ENCODE results near the gene MED25.

Gene MED25

DNA sequence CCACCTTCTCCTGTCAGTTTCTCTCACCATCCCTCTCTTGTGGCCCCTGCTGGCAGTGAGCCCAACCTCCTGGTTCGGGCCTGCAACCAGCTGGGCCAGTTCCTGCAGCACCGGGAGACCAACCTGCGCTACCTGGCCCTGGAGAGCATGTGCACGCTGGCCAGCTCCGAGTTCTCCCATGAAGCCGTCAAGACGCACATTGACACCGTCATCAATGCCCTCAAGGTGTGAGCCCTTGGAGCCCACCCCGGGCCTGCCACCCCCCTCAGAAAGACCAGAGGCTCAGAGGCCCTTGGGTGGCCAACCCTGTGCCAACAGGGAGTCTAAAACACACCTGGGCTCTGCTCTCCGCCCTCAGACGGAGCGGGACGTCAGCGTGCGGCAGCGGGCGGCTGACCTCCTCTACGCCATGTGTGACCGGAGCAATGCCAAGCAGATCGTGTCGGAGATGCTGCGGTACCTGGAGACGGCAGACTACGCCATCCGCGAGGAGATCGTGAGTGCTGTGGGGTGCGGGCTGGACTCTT is 18.8 kb upstream of the MED25 start:
- DNase-seq (ENCODE audit: low read depth), result no peak

DNA sequence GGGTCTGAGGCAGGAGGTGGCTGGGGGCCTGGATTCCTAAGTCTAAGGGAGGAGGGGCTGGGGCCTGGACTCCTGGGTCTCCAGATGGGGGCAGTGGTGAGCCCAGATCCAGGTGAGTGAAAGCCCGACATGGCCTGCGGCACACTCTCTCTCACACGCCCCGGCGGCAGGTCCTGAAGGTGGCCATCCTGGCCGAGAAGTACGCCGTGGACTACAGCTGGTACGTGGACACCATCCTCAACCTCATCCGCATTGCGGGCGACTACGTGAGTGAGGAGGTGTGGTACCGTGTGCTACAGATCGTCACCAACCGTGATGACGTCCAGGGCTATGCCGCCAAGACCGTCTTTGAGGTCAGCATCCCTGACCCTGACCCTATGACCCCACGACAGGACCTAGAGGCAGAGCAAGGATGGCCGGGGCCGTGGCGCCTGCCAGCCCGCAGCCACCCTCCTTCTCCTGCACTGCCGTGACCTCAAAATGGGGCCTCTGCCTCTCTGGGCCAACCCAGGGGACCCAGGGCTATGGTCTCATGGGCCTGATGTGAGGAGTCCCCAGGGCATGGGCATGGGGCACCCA is 18.2 kb upstream of the MED25 start:
- no peak for DNase-seq (ENCODE audit: low read depth)

DNA sequence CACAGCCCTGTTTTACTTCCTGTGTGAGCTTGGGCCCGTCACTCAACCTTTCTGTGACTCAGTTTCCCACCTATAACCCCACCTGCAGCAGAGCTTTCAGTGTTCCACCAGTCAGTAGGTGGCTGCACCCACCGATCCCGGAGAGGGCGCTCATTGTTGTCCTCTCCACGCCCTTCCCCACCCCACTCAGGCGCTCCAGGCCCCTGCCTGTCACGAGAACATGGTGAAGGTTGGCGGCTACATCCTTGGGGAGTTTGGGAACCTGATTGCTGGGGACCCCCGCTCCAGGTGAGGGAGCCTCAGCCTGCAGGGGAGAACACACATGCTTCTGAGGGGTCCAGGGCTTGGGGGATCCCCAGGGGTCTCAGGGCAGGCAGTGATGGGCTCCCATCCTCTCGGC is 17.3 kb upstream of the MED25 start:
- no peak for DNase-seq (ENCODE audit: low read depth)

DNA sequence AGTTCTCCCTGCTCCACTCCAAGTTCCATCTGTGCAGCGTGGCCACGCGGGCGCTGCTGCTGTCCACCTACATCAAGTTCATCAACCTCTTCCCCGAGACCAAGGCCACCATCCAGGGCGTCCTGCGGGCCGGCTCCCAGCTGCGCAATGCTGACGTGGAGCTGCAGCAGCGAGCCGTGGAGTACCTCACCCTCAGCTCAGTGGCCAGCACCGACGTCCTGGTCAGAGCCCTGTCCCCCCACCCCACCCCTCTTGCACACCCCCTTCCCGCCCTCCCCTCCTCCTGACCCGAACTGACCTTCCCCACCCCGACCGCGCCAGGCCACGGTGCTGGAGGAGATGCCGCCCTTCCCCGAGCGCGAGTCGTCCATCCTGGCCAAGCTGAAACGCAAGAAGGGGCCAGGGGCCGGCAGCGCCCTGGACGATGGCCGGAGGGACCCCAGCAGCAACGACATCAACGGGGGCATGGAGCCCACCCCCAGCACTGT is 16.6 kb upstream of the MED25 start:
- DNase-seq (ENCODE audit: low read depth), result no peak

DNA sequence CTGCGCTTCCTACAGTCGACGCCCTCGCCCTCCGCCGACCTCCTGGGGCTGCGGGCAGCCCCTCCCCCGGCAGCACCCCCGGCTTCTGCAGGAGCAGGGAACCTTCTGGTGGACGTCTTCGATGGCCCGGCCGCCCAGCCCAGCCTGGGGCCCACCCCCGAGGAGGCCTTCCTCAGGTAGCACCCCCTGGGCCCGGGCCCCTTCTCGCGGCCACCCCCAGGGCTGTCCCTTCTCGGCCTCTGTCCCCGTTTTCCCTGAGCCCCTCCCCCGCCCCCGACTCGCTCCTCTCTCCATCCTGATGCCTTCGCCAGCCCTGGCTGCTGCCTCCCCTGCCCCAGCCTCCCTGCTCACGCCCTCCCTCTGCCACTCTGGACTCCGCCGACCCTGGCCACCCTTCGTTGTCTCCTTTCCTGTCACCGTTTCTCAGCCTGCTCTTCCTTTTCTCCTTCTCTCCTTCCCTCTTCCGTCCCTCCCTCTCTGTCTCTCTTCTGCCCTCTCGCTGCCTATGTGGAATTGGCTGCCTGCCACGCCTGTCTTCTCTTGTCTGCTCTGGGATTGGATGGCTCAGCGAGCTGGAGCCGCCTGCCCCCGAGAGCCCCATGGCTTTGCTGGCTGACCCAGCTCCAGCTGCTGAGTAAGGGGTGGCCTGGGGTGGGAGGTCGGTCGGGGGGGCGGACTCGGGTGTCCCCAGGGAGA is 16.0 kb upstream of the MED25 start:
- DNase-seq (ENCODE audit: low read depth), result no peak

DNA sequence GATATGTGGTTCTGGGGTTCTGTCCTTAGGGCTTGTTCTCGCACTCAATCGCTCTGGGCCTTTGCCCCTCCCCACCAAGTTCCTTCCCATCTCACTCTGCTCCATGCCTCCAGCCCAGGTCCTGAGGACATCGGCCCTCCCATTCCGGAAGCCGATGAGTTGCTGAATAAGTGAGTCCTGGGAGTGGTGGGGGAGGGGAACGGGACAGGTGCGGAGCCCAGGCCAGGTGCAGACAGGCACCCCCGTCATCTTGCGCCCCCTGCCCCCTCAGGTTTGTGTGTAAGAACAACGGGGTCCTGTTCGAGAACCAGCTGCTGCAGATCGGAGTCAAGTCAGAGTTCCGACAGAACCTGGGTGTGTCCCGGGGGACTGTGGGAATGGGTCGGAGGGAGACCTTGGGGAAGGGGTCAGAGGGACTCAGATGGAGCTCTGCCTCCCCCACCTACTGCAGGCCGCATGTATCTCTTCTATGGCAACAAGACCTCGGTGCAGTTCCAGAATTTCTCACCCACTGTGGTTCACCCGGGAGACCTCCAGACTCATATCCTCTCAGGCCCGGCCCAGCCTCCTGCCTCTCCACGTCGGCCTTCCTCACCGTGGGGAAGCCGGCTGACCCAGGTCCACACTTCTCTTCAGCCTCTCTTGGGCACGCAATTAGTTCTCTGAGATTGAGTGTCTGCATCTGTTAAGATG is 15.1 kb upstream of the MED25 start:
- no peak for DNase-seq (ENCODE audit: low read depth)

DNA sequence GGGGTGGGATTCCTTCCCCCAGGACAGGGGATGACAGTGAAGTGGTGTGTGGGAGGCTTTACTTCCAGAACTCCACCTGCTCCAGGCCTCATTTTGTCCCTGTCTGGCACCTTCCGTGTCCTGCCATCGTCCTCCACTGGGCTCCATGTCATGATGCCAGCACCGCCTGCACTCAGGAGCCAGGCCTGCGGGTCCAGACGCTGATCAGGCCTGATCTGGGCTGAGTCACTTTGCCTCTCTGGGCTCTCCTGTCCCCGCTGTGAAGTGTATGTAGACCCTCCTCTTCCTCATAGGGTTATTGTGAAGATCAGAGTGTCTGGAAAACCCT is 14.6 kb upstream of the MED25 start:
- DNase-seq (ENCODE audit: low read depth), result no peak

DNA sequence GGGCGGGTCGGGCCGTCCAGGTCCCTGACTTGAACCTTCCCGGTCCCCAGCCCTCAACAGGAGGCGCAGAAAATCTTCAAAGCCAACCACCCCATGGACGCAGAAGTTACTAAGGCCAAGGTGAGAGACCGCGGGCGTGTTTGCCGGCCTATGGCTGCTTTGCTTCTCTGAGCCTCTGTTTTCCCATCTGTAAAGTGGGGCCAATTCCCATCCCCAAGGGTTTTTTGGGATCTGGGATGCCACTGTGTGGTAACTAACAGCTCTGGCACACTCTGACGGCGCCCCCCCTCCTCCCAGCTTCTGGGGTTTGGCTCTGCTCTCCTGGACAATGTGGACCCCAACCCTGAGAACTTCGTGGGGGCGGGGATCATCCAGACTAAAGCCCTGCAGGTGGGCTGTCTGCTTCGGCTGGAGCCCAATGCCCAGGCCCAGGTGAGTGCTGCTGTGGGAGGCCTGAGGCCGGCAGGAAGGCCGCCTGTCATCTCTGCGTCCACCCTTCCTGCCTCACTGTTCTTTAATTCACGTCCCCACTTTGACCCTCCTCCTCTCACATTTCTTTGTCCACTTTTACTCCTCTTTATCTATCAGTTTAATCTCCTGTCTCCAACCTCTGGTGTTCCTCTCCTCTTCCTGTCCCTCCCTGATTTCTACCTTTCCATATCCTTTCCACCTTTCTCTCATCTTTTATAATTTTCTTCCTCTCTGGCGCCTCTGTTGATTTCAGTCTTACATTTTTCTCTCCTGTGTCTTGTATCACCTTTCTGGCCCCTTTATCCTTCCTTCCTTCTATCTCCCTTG is 12.1 kb upstream of the MED25 start:
- DNase-seq (ENCODE audit: low read depth), result no peak

DNA sequence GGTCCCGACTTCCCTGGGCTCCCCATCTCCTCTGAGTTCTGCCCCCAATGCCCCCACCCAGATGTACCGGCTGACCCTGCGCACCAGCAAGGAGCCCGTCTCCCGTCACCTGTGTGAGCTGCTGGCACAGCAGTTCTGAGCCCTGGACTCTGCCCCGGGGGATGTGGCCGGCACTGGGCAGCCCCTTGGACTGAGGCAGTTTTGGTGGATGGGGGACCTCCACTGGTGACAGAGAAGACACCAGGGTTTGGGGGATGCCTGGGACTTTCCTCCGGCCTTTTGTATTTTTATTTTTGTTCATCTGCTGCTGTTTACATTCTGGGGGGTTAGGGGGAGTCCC is 11.5 kb upstream of the MED25 start:
- DNase-seq (ENCODE audit: low read depth), result no peak

DNA sequence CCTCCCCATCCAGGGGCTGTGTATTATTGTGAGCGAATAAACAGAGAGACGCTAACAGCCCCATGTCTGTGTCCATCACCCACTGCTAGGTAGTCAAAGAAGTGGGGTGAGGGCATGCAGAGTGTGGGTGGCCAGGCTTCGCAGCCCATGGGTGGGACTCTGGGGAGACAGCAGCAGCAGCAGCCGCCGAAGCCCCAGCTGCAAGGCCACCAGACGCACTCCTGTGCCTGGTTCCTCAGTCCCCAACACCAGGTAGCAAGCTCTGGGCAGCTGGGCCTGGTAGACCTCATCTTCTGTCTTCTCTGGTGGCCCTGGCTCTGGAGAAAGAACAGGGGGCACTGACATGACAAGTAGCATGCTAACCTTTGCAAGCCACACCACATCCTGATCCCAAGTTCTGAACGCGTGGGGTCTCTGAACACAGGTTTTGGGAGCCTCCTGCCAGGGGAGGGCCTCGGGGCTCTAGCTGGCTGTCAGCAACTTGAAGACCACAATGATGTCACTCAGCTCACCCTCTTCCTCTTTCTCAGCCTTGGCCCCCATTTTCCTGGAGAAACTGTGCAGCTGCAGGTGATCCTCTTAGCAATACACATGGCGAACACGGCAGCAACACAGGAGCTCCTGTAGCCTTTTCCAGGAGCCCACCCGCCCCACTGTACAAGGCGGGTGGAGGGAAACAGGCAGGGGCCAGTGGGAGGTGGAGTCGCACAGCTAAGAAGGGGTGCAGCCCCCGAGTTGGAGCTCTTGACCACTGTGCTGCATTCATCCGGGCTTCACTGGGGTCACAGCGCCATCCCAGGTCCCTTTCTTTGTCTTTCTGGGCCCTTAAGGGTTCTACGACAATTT is 10.8 kb upstream of the MED25 start:
- DNase-seq (ENCODE audit: low read depth), result no peak

DNA sequence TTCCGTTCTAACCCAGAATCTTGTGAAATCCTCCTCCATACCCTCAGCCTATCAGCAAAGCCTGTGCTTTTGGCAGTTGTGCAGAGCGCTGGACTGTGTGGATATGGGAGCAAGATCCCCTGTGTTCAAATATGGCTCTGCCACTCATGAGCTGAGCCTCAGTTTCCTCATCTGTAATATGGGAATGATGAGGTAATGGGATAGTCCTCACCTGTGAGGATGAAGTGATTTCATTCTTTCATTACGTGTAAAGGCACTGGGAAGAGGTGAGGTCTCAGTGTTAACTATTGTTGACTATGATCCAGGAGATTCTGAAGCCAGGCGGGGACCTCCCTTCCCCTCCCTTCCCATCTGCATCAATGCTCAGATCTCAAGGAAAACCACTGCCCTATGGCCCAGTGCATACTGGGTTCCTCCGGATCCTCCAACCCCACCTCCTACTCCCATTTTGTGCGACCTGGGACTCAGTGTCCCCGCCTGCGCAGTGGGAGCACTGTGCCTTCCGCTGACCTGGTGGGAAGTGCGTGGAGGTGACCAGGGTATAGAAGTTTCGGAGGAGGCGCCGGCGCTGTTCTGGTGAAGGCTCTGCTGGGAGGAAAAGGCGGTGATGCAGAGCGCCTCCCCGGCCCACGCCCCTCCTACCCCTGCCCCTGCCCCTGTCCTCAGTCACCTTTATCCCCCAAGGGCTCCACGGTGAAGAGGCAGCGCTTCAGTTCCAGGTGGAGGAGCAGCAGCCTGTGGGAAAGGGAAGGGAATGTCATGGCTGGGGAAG is 10.0 kb upstream of the MED25 start:
- no peak for DNase-seq (ENCODE audit: low read depth)

DNA sequence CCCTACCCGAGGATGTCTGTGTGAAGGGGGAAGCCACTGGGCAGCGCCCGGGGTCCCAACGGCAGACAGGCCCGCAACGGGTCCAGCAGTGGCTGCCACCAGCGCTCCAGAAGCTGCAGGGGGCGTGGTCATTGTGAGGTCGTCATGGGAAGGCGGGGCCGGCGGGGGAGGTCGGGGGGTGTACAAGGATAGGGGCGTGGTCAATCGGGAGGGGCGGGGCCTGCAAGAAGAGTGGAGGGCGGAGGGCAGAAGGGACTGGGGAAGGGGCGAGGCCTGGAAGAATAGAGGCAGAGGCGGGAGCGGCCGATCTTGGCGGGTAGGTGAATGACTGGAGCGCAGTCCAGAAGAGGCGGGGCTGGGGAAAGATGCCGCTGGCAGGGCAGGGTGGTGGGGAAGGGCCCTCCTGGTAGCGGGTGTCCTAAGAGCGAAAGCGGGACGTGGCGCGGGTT is 9.4 kb upstream of the MED25 start:
- DNase-seq (ENCODE audit: low read depth), result no peak

DNA sequence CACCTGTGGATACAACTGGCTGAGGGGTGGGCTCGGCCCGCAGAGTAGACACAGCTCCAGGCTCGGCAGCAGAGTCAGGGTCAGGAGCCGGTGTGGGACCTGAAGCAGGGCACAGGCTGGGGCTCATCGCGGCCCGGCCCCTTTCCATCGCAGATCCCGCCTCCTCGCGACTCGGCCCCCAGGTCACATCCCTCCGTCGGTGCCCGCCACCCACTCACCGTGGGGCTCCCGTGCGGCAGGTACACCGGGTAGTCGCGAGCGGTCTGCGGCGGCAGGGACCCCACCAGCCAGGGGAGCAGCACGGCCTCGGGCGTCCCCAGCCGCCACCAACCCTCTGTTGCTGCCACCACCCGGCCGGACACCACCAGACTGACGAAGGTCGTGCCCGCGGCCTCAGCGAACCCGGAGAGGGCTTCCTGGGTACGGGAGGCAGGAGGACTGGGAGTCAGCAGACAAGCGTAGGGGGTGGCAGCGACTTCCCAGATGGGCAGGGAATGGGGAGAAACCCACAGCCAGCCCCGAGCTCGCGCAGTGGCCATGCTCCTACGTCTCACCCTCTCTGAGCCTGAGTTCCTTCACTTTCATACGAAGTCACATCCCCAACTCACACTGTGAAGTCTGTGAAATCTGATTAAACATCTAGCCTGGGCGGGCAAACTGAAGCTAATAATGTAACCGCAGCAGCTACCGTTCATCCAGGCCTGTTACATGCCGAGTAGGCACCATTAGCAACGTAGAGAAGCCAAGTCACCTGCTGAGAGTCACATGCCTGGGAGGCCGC is 8.7 kb upstream of the MED25 start:
- no peak for DNase-seq (ENCODE audit: low read depth)

DNA sequence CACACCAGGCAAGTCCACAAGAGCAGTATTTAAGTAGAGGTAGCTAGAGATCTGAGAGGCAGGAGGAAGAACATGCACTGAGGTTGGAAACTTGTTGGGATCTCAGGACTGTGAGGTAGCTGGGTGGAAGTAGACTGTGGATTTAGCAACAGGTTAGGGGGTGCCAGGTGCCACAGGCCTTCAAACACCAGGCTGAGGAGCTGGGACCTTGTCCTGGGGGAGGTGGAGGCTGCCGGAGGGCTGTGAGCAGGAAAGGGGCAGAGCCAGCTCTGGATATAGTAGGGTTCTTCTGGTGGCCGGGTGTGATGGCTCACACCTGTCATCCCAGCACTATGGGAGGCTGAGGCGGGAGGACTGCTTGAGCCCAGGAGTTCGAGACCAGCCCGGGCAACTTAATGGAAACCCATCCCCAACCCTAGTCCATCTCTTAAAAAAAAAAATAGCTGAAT is 8.1 kb upstream of the MED25 start:
- no peak for DNase-seq (ENCODE audit: low read depth)

DNA sequence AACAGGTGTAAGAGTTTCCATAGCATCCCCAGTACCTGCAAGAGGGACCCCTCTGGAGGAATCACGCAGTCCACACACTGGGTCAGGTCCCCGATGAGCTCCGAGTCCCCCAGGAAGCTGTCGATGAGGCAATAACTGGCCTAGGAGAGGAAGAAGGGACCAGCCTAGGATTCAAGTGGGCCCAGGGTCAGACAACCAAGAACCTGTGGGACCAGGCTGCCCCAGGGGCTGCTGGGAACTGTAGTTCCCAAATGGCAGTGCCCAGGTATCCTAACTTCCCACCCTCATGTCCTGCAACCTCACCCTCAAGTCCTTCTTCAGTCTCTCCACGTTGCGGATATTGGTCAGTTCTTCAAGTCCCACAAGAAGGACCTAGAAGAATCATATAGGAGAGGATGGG is 6.8 kb upstream of the MED25 start:
- DNase-seq (ENCODE audit: low read depth), result no peak

DNA sequence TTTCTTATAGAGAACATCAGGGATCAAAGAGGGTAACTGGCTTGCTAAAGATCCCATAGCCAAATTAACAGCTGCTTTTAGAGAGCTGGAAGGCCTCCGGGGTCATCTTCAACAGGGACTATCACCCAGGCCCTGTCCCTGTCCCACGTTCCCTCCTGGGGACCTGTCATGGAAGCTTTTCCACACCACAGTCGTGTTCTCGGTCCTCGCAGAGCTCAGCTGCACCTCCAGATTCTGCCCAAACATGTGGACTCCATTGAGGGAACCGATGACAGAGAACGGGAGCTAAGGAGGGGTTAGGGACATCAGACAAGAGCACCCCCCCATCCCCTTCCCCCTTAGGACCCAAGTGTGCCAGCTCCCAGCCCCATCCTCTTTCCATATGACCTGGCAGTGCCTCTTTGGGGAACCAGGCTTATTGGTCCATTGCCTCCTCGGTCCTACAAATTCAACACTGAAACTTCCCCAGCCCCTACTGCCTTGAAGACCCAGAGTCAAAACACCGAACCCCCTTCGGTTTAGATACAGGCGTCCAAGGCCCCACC is 5.6 kb upstream of the MED25 start:
- DNase-seq (ENCODE audit: low read depth), result no peak

DNA sequence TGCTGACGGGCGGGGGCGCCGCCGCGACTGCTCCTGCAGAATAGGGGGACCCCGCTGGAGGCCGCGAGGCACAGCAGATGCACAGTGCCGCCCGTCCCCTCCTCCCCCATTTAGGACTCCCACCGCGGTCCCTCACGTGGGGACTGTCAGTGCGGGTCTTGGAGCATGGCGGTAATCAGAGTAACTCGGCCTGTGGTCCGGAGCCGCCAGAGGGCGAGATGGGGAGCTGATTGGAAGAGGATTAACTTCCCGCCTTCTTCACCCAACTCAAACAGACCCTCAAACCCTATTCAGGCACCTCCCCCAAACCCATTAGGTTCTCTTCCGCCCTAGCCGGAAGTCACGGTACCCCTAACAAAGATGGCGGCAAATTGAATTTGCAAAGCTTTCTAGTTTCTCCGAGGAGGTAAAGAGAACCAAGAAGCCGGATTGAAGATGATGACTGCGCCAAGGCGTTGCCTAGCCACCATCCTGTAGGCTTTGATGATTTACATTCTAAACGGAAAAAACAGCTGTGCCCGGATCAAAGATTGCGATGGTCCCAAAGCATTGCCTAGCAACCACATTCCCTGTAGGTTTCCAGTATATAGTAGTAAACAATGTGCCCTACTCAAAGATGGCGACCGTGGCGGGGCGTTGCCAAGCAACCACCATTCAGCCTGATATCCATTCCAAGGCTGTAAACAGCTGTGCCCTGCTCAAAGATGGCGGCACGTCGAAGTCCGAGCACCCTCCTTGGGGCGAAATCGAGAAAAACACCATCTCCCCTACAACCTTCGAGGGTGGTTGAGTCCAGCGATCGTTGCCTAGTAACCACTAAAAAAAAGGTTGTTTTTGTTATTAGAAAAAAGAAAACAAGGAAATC is 4.9 kb upstream of the MED25 start, which contains the start of gene FUZ:
TSS of gene FUZ (minus strand) at position 296 of the 865 bp plus-strand sequence. CDS start at position 110, 186 bp downstream.
- DNase-seq (ENCODE audit: low read depth), result peak; percentile 89

DNA sequence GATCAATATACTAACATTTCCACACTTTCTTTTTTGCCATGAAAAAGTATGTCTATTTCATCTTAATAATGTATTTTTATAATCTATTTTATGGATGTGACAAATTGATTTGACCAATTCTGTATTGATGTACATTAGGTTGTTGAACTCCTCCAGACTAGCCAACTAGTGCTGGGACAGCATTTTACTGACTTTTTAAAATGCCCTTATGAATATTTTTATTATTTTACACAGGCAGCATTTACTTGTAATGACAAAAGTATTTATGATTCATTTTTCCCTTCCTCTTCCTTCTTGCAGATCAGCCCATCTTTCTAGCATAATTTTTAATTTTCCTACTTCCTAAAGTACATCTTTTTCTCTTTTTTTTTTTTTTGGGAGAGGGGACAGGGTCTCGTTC is 4.1 kb upstream of the MED25 start:
- DNase-seq (ENCODE audit: low read depth), result no peak

DNA sequence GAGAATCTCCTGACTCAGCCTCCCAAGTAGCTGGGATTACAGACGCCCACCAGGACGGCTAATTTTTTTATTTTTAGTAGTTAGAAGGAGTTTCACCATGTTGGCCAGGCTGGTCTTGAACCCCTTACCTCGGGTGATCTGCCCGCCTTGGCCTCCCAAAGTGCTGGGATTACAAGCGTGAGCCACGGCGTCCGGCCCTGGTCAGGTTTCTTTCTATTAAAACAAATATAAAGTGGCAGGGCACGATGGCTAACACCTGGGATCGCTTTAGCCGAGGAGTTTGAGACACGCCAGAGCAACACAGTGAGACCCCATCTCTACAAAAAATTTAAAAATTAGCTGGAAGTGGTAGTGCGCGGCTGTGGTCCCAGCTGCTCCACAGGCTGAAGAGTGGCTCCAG is 1.5 kb upstream of the MED25 start:
- no peak for DNase-seq (ENCODE audit: low read depth)

Data from GM04503 (cell line).